ENCODE results near the gene CD101.
A peak's percentile ranks its signal among the peaks of the same experiment; 100 is the strongest.

Gene CD101

DNA sequence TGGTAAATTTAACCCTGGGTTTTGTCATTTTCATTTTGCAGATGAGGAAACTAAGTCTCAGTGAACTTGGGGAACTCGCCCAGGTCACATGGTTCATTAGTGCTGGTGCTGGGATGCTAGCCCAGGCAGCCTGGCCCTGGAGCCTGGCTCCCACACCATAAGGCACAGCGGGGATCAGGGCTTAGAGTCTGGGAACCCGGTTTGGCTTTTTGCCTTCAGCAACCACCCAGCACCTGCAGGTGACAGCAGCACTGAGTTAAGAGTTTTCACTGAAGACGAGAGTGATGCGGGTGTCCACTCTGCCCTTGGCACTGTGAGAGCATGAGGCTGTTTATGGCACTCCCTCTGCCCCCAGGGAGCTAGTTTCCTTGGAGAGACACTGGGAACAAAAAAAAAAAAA is 18.4 kb upstream of the CD101 start:
- TF ChIP-seq Cebpa-rat (IDR thresholded peaks at IDR 0.05): no peak
- H3K9ac ChIP-seq: no peak overlapping the region
- H3K9me3 ChIP-seq (replicated peaks in 1 of 11): peaks cover 0 to 6% (median 0%) of the 10 kb centered on the region in 11 experiments; a peak in 1 of 22 replicates
- H4K20me1 ChIP-seq: no peaks in the 10 kb centered on the region
- H3K4me3 ChIP-seq: no peak overlapping the region
- H3K4me1 ChIP-seq: peaks cover 0 to 20% (median 11%) of the 10 kb centered on the region in 10 experiments; a peak in 15 of 20 replicates
- H3K4me2 ChIP-seq: peak overlapping the region in 2 of 11 experiments; percentile 9 to 43; a peak in 1 of 22 replicates
- H3K36me3 ChIP-seq: peaks cover 0 to 19% (median 0%) of the 10 kb centered on the region in 11 experiments; a peak in 4 of 22 replicates
- no peak overlapping the region for H3K27ac ChIP-seq
- H3K27me3 ChIP-seq: no peaks in the 10 kb centered on the region

DNA sequence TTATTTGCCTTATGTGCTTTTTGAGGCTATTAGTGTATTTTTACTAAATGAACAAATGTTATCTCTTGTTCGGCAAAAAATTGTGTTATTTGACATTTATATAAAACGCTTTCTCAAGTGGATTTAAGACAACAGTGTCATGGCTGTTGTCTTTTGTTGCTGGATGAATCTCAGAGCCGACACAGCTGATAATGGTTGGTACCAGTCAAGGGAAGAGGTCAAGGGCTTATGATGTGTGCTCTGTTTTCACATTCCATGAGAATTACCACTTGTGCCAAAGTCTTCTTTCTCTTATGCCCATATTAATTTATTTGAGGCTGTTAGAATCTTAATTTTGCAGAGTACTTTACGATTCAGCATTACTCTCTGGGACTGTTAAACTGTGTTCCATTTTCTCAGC is 17.9 kb upstream of the CD101 start:
- Histone ChIP-seq H3K27me3 (no peaks in the 10 kb centered on the region), H3K4me1 (peaks cover 0 to 20% (median 11%) of the 10 kb centered on the region in 10 experiments; a peak in 16 of 20 replicates), H3K9ac (no peak overlapping the region), H3K36me3 (peaks cover 0 to 19% (median 0%) of the 10 kb centered on the region in 11 experiments; a peak in 4 of 22 replicates), H3K4me3 (no peak overlapping the region), H3K4me2 (no peak overlapping the region), H4K20me1 (no peaks in the 10 kb centered on the region), H3K9me3 (replicated peaks in 1 of 11) (peaks cover 0 to 6% (median 0%) of the 10 kb centered on the region in 11 experiments; a peak in 1 of 22 replicates), H3K27ac (no peak overlapping the region)
- no peak for TF ChIP-seq Cebpa-rat (IDR thresholded peaks at IDR 0.05)

DNA sequence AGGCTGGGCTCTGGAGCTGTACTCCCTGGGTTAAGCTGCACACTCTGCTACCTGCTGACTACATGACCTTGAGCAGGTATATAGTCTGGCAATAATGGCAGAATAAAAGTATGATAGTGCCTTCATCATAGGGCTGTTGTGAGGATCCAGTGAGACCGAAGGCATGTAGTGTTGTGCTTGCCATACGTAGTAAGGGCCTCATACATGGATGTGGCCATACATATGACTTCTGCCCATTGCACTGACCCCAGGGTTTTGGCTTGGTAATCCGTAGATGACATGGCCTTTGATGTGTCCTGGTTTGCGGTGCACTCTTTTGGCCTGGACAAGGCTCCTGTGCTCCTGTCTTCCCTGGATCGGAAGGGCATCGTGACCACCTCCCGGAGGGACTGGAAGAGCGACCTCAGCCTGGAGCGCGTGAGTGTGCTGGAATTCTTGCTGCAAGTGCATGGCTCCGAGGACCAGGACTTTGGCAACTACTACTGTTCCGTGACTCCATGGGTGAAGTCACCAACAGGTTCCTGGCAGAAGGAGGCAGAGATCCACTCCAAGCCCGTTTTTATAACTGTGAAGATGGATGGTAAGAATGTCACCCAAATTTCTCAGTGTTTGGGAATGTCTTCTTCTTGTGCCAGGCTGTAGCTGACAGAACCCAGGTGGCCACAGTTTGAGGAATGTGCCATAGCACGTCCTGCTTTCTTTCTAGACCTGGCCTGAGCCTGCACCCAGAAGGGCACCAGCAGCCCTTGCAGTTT is 17.0 kb upstream of the CD101 start:
- Histone ChIP-seq H3K4me2 (no peak overlapping the region), H3K4me3 (no peak overlapping the region), H3K36me3 (peaks cover 0 to 19% (median 0%) of the 10 kb centered on the region in 11 experiments; a peak in 4 of 22 replicates), H3K9me3 (replicated peaks in 1 of 11) (peaks cover 0 to 6% (median 0%) of the 10 kb centered on the region in 11 experiments; a peak in 1 of 22 replicates), H3K27me3 (no peaks in the 10 kb centered on the region), H3K4me1 (peaks cover 0 to 27% (median 14%) of the 10 kb centered on the region in 10 experiments; a peak in 16 of 20 replicates), H4K20me1 (no peaks in the 10 kb centered on the region), H3K9ac (no peak overlapping the region), H3K27ac (no peak overlapping the region)
- TF ChIP-seq Cebpa-rat (IDR thresholded peaks at IDR 0.05): no peak

- Histone ChIP-seq H3K4me3 (no peak overlapping the region), H3K27me3 (no peaks in the 10 kb centered on the region), H3K9ac (no peak overlapping the region), H4K20me1 (no peaks in the 10 kb centered on the region), H3K4me1 (peaks cover 0 to 48% (median 23%) of the 10 kb centered on the region in 10 experiments; a peak in 17 of 20 replicates), H3K36me3 (peaks cover 0 to 19% (median 0%) of the 10 kb centered on the region in 11 experiments; a peak in 4 of 22 replicates), H3K27ac (no peak overlapping the region), H3K4me2 (peak overlapping the region in 6 of 11 experiments; percentile 8 to 46 (median 32); a peak in 8 of 22 replicates), H3K9me3 (replicated peaks in 1 of 11) (peaks cover 0 to 6% (median 0%) of the 10 kb centered on the region in 11 experiments; a peak in 1 of 22 replicates)
- TF ChIP-seq Cebpa-rat (IDR thresholded peaks at IDR 0.05): no peak
Observed at GRCh38 chr1:116986421-116987255, 14.9 kb upstream of the CD101 start.

GRCh38 chr1:116987256-116987555 is 14.4 kb upstream of the CD101 start:
- H3K36me3 ChIP-seq: peaks cover 0 to 19% (median 0%) of the 10 kb centered on the region in 11 experiments; a peak in 4 of 22 replicates
- no peak overlapping the region for H3K4me3 ChIP-seq
- peak overlapping the region in 1 of 11 experiments; percentile 35; a peak in 1 of 22 replicates for H3K4me2 ChIP-seq
- no peak overlapping the region for H3K9ac ChIP-seq
- no peaks in the 10 kb centered on the region for H4K20me1 ChIP-seq
- TF ChIP-seq Cebpa-rat (IDR thresholded peaks at IDR 0.05): no peak
- H3K27ac ChIP-seq: no peak overlapping the region
- peaks cover 0 to 6% (median 0%) of the 10 kb centered on the region in 11 experiments; a peak in 2 of 22 replicates for H3K9me3 ChIP-seq (replicated peaks in 1 of 11)
- H3K4me1 ChIP-seq: peaks cover 0 to 53% (median 25%) of the 10 kb centered on the region in 10 experiments; a peak in 17 of 20 replicates
- H3K27me3 ChIP-seq: no peaks in the 10 kb centered on the region

GRCh38 chr1:116988248-116988647 is 13.3 kb upstream of the CD101 start:
- Histone ChIP-seq H4K20me1 (no peaks in the 10 kb centered on the region), H3K4me3 (no peak overlapping the region), H3K27me3 (no peaks in the 10 kb centered on the region), H3K27ac (no peak overlapping the region), H3K4me1 (peaks cover 0 to 56% (median 25%) of the 10 kb centered on the region in 10 experiments; a peak in 17 of 20 replicates), H3K36me3 (peaks cover 0 to 19% (median 0%) of the 10 kb centered on the region in 11 experiments; a peak in 4 of 22 replicates), H3K9me3 (replicated peaks in 1 of 11) (peaks cover 0 to 12% (median 0%) of the 10 kb centered on the region in 11 experiments; a peak in 4 of 22 replicates), H3K9ac (no peak overlapping the region), H3K4me2 (peak overlapping the region in 3 of 11 experiments; percentile 14 to 78 (median 76); a peak in 3 of 22 replicates)
- TF ChIP-seq Cebpa-rat (IDR thresholded peaks at IDR 0.05): no peak

DNA sequence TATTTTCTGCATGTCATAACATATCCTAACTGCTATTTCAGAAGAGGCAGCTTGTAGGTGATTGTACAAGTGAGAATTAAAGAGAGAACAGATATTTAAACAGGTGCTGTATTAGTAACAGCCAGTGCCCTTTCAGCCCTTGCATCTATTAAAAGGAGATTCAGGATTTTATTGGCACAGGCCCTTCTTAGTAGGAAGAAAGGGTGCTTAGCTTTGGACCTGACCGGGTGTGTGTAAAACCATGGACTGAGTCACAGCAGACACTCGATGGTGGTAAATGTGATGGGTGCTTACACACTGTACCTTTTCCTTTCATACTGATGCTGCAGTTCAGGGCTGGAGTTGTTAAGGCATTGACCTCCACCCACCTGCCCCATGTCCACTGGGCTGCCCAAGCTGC is 12.7 kb upstream of the CD101 start:
- Histone ChIP-seq H3K9me3 (replicated peaks in 1 of 11) (peaks cover 0 to 18% (median 0%) of the 10 kb centered on the region in 11 experiments; a peak in 4 of 22 replicates), H3K36me3 (peaks cover 0 to 19% (median 0%) of the 10 kb centered on the region in 11 experiments; a peak in 4 of 22 replicates), H3K4me3 (no peak overlapping the region), H3K4me2 (peak overlapping the region in 3 of 11 experiments; percentile 76 to 82 (median 78); a peak in 6 of 22 replicates), H3K4me1 (peaks cover 0 to 57% (median 25%) of the 10 kb centered on the region in 10 experiments; a peak in 17 of 20 replicates), H3K27me3 (no peaks in the 10 kb centered on the region), H3K27ac (no peak overlapping the region), H4K20me1 (no peaks in the 10 kb centered on the region), H3K9ac (no peak overlapping the region)
- TF ChIP-seq Cebpa-rat (IDR thresholded peaks at IDR 0.05): no peak

DNA sequence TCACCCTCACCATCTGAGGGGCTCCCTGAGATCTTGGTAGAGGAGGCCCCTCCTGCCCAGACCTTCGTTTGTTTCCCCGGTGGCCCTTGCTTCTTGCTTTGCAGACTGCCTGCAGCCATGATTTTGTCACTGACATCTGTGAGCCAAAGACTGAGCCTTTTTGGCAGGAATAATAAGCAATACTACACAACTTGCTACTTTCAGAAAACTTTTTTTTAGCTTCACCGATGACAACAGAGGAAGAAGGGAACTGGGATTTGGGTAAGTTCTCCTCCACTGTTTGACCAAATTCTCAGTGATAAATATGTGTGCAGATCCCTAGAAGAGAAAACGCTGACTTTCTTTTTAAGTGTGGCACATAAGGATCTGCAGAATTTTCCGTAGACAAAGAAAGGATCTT is 11.7 kb upstream of the CD101 start:
- Histone ChIP-seq H3K9me3 (replicated peaks in 1 of 11) (peaks cover 0 to 18% (median 0%) of the 10 kb centered on the region in 11 experiments; a peak in 4 of 22 replicates), H3K4me1 (peaks cover 0 to 66% (median 25%) of the 10 kb centered on the region in 10 experiments; a peak in 17 of 20 replicates), H3K4me3 (no peak overlapping the region), H3K27me3 (no peaks in the 10 kb centered on the region), H3K4me2 (peak overlapping the region in 5 of 11 experiments; percentile 21 to 82 (median 76); a peak in 9 of 22 replicates), H3K9ac (no peak overlapping the region), H3K36me3 (peaks cover 0 to 16% (median 0%) of the 10 kb centered on the region in 11 experiments; a peak in 4 of 22 replicates), H4K20me1 (no peaks in the 10 kb centered on the region), H3K27ac (peak overlapping the region in 3 of 11 experiments; percentile 30 to 79 (median 63); a peak in 3 of 22 replicates)
- TF ChIP-seq Cebpa-rat (IDR thresholded peaks at IDR 0.05): no peak

Measured in BLaER1 treated with 17β-estradiol and CSF1 and Interleukin-3, amounts not matched to agents 10 nM and 100 nM (cell line).